Activated CD4-positive, alpha-beta memory T cell treated with anti-CD3 and anti-CD28 coated beads for 36 hours (primary cell): ENCODE data around the gene CEP85L. TPM values are rescaled to one million over a fixed set of nuclear protein-coding genes. Genes with fewer than 3 reads are reported as not detected.

Experiments used
- CTCF ChIA-PET: fragments of 350-600 bp; sonication (Branson Sonifier 250); formaldehyde crosslinking; loops from one replicate; lab custom pipeline; 2021; ENCODE audit warnings: antibody characterized with exemption, inconsistent platforms; lab: Charles Lee
- POLR2A ChIA-PET: fragments of 350-600 bp; sonication (Branson Sonifier 250); formaldehyde crosslinking; loops from one replicate; lab custom pipeline; 2021; ENCODE audit warnings: antibody characterized with exemption; lab: Charles Lee
- DNase-seq: peaks from one replicate; pipeline ENCODE4 v3.0.0-alpha.2; 2020
- H3K27ac Mint-ChIP-seq: one replicate; pipeline ENCODE4 v1.8.0; 2021; ENCODE audit warnings: mixed read lengths
- H3K27me3 Mint-ChIP-seq: one replicate; pipeline ENCODE4 v1.8.0; 2021; ENCODE audit warnings: mixed read lengths
- H3K36me3 Mint-ChIP-seq: one replicate; pipeline ENCODE4 v1.8.0; 2021; ENCODE audit warnings: mixed read lengths
- H3K4me1 Mint-ChIP-seq: one replicate; pipeline ENCODE4 v1.8.0; 2021; ENCODE audit warnings: low read depth, mixed read lengths
- H3K4me3 Mint-ChIP-seq: one replicate; pipeline ENCODE4 v1.8.0; 2021; ENCODE audit warnings: mild to moderate bottlenecking, mixed read lengths
- H3K9me3 Mint-ChIP-seq: one replicate; pipeline ENCODE4 v1.8.0; 2021; ENCODE audit warnings: mixed read lengths
- intact Hi-C: fragments of 100-400 bp; cut with micrococcal nuclease; formaldehyde crosslinking; loops from one replicate; pipeline ENCODE4 v1.15.1; 2023
- total RNA-seq, 2 experiments: library from RNA; stranded (reverse); gene quantifications; one replicate each; pipeline ENCODE4 v1.2.3, GENCODE V29; 2021

The CEP85L gene
- total RNA-seq, 2 experiments from 2014 or later, result 21.1 to 23.3 TPM

GRCh38 chr6:118419448-118420394 is 231.7 kb downstream of the CEP85L start:
- CTCF ChIA-PET, result interaction anchor here (0.6 to 0.8 kb wide), 2 partner anchors 22 to 198 kb away, joined by 3 read pairs; no protein-coding TSS in a partner anchor
- no peak overlapping the region for H3K27ac Mint-ChIP-seq

More at GRCh38 chr6:118419448-118420394, 231.7 kb downstream of the CEP85L start:
- Mint-ChIP-seq H3K4me3 (no peak overlapping the region), H3K9me3 (peaks cover 5% of the 10 kb centered on the region), H3K36me3 (peaks cover 19% of the 10 kb centered on the region), H3K4me1 (no peaks in the 10 kb centered on the region), H3K27me3 (no peaks in the 10 kb centered on the region)
- intact Hi-C loops, result no loop called here
- DNase-seq, result no peak
- POLR2A ChIA-PET, result no interaction called here

Other genes with a start within 250 kb of the CEP85L start
- gene PLN, start 103.3 kb downstream of the CEP85L start, total RNA-seq, result not detected
- 10 to 100 TPM; 32.5 to 32.7 TPM for gene ASF1A, start 242.6 kb upstream of the CEP85L start, total RNA-seq